Tibial nerve (tissue), 4 donors: Measurements from ENCODE around the gene WDSUB1. TPM values are rescaled to one million over a fixed set of nuclear protein-coding genes. Genes with fewer than 3 reads are reported as not detected.

Experiments used
- DNase-seq, 2 donors: peaks; one replicate each; pipeline ENCODE4 v3.0.0-alpha.2; 2019; ENCODE audit warnings: low spot score in 2 of 2
- H3K27ac ChIP-seq, 4 donors: fragments of 200-600 bp; sonication (generic) in 3 of 4; one replicate each; pipeline ENCODE4 v1.5.1; 2017 to 2019; ENCODE audit warnings: mild to moderate bottlenecking in 1 of 4
- H3K27me3 ChIP-seq, 2 donors: fragments of 200-600 bp; sonication (generic) in 1 of 2; one replicate each; pipeline versions ENCODE4 v1.5.1 to v1.6.0; 2017 to 2019
- H3K36me3 ChIP-seq, 3 donors: fragments of 200-600 bp; sonication (generic); one replicate each; pipeline ENCODE4 v1.5.1; 2018 to 2019
- H3K4me1 ChIP-seq, 4 donors: fragments of 200-600 bp; sonication (generic) in 3 of 4; one replicate each; pipeline ENCODE4 v1.5.1; 2017 to 2019
- H3K4me3 ChIP-seq, 4 donors: fragments of 200-600 bp; sonication (generic) in 3 of 4; one replicate each; pipeline ENCODE4 v1.5.1; 2017 to 2019; ENCODE audit warnings: mild to moderate bottlenecking in 1 of 4, moderate library complexity in 1 of 4
- H3K9me3 ChIP-seq, 4 donors: fragments of 200-600 bp; sonication (generic) in 3 of 4; one replicate each; pipeline ENCODE4 v1.5.1; 2017 to 2019
- CTCF ChIP-seq, 5 experiments: fragments of 200-600 bp in 3 of 5; fragments of 450-650 bp in 2 of 5; sonication (generic) in 3 of 5; IDR thresholded peaks; one replicate each; pipeline ENCODE4 v1.5.1; 2016 to 2019; ENCODE audit warnings: antibody characterized with exemption in 5 of 5, mild to moderate bottlenecking in 3 of 5, moderate library complexity in 2 of 5
- EP300 ChIP-seq, 2 donors: sonication (generic); formaldehyde crosslinking; IDR thresholded peaks; one replicate each; pipeline ENCODE4 v1.6.1; 2017; ENCODE audit warnings: antibody characterized with exemption in 2 of 2, mild to moderate bottlenecking in 1 of 2
- POLR2A ChIP-seq, 2 donors: fragments of 450-650 bp; IDR thresholded peaks; one replicate each; pipeline ENCODE4 v1.6.1; 2017; ENCODE audit warnings: antibody characterized with exemption in 2 of 2, mild to moderate bottlenecking in 2 of 2, moderate library complexity in 2 of 2
- WGBS, 2 donors: methylation state at CpG; one replicate each; pipeline ENCODE4 v1.1.5; 2018; 5-methylcytosine and 5-hydroxymethylcytosine counted together
- total RNA-seq, 4 donors: library from RNA; depleted of rRNA; stranded (reverse); fragments of >200 nt; gene quantifications; one replicate each; pipeline ENCODE4 v1.1.0, GENCODE V29; 2016

Gene WDSUB1
- total RNA-seq, 4 donors from 2014 or later = 4.3 to 7.0 (median 6.1) TPM

DNA sequence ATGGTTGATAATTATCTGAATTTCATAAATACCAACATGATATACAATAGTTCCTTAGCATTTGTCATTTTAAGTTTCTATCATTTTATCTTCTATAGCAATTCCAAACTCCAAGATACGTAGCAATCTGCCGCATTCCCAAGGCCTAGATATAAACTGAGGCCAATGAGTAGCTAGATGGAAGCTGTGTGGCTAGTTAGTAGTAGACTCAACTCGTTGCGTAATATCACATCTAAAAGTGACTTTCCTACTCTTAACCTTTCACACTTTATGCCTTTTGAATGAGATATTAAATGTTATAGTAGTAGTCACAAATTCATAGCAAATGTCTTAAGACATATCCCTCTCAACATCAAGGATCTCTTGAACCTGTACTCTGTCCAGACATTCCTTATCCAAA lies 33.6 kb downstream of the WDSUB1 start:
- peaks cover 0 to 41% (median 0%) of the 10 kb centered on the region in 3 donors for H3K36me3 ChIP-seq
- TF ChIP-seq CTCF (IDR thresholded peaks at IDR 0.05) (no peak), EP300 (IDR thresholded peaks at IDR 0.05) (no peak), POLR2A (IDR thresholded peaks at IDR 0.05) (no peak)
- no peaks in the 10 kb centered on the region for H3K9me3 ChIP-seq
- H3K27ac ChIP-seq = no peak overlapping the region
- no peak for DNase-seq
- WGBS, 2 donors = 95 to 98% methylated on average over 4 of the region's 4 CpGs
- H3K4me1 ChIP-seq = peaks cover 0 to 15% (median 2%) of the 10 kb centered on the region in 4 donors
- H3K4me3 ChIP-seq = no peak overlapping the region
- H3K27me3 ChIP-seq = no peaks in the 10 kb centered on the region

GRCh38 chr2:159251296-159252173 lies 35.0 kb downstream of the WDSUB1 start:
- peaks cover 0 to 15% (median 2%) of the 10 kb centered on the region in 4 donors for H3K4me1 ChIP-seq
- DNase-seq = no peak
- 68 to 69% methylated on average over 12 of the region's 12 CpGs for WGBS, 2 donors
- TF ChIP-seq CTCF (IDR thresholded peaks at IDR 0.05) (no peak), EP300 (IDR thresholded peaks at IDR 0.05) (no peak), POLR2A (IDR thresholded peaks at IDR 0.05) (no peak)
- H3K27ac ChIP-seq = no peak overlapping the region
- H3K9me3 ChIP-seq = peaks cover 0 to 8% (median under 1%) of the 10 kb centered on the region in 4 donors
- H3K4me3 ChIP-seq = no peak overlapping the region
- H3K36me3 ChIP-seq = peaks cover 0 to 39% (median 0%) of the 10 kb centered on the region in 3 donors
- H3K27me3 ChIP-seq = no peaks in the 10 kb centered on the region

DNA sequence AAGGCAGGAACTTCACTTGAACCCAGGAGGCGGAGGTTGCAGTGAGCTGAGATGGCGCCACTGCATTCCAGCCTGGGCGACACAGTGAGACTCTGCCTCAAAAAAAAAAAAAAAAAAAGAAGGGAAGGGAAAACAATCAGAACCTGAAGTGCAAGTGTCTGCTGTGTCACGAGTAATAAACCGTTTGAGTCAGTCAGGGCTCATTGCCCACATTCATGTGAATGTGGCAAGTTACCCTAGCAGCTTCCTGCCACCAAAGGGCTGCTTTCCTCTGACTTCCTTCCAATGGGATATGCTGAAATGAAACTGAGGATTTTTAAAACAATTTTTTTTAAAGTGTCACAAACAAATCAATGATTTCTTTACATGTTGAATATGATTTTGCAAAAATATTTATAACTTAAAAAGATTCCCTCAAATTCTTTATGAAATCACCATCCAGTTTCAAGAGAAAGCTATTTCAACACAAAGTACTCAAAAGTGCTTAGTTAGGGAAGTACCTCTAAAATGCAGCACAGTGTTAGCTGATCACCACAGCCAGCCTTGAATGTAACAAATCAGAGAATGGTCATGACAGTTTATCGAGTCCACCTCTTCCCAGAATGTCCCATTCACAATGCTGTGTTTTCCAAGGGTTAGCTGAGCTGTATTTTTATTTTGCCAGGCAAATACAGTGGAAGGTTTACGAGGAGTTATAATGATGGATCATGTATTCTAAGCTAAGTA lies 36.4 kb downstream of the WDSUB1 start:
- DNase-seq = peak in 1 of 2 donors; percentile 71
- Histone ChIP-seq H3K27ac (peak overlapping the region in 3 of 4 donors; percentile 17 to 87 (median 82)), H3K36me3 (peaks cover 0 to 46% (median 0%) of the 10 kb centered on the region in 3 donors), H3K9me3 (peaks cover 0 to 17% (median 2%) of the 10 kb centered on the region in 4 donors), H3K27me3 (no peaks in the 10 kb centered on the region), H3K4me3 (no peak overlapping the region), H3K4me1 (peaks cover 0 to 15% (median 2%) of the 10 kb centered on the region in 4 donors)
- WGBS, 2 donors = 46 to 48% methylated on average over 7 of the region's 7 CpGs
- TF ChIP-seq EP300 (IDR thresholded peaks at IDR 0.05) (peak in 1 of 2 donors; percentile 59), POLR2A (IDR thresholded peaks at IDR 0.05) (no peak), CTCF (IDR thresholded peaks at IDR 0.05) (no peak)

GRCh38 chr2:159246325-159246988 lies 40.0 kb downstream of the WDSUB1 start:
- Histone ChIP-seq H3K4me3 (no peak overlapping the region), H3K27ac (no peak overlapping the region), H3K27me3 (no peaks in the 10 kb centered on the region), H3K36me3 (peaks cover 0 to 65% (median 3%) of the 10 kb centered on the region in 3 donors), H3K9me3 (peaks cover 0 to 25% (median 2%) of the 10 kb centered on the region in 4 donors), H3K4me1 (peaks cover 0 to 15% (median 2%) of the 10 kb centered on the region in 4 donors)
- TF ChIP-seq EP300 (IDR thresholded peaks at IDR 0.05) = no peak
- no peak for TF ChIP-seq POLR2A (IDR thresholded peaks at IDR 0.05)
- no peak for TF ChIP-seq CTCF (IDR thresholded peaks at IDR 0.05)
- DNase-seq = no peak
- WGBS, 2 donors = 97% methylated on average over 7 of the region's 7 CpGs
